HL-60 (cell line): Measurements from ENCODE around the gene SPON2.

Source experiments
- CTCF ChIP-seq: IDR thresholded peaks from one replicate; pipeline ENCODE4 v1.5.1; 2011; ENCODE audit warnings: low read length, control low read depth, inconsistent platforms; ENCODE audit not compliant: insufficient read depth
- GABPA ChIP-seq: IDR thresholded peaks from 2 replicates; pipeline ENCODE4 v1.6.1; 2012; ENCODE audit warnings: low read depth
- POLR2AphosphoS5 ChIP-seq: IDR thresholded peaks from 2 replicates; pipeline ENCODE4 v1.6.1; 2012; ENCODE audit warnings: low read depth
- SPI1 ChIP-seq: IDR thresholded peaks from 2 replicates; pipeline ENCODE4 v1.6.1; 2012; ENCODE audit warnings: low read depth, mild to moderate bottlenecking, borderline replicate concordance
- TF ChIP-seq, protein P1 (sequence below): IDR thresholded peaks from 2 replicates; pipeline ENCODE4 v1.6.1; 2012; ENCODE audit warnings: low read depth; ENCODE audit not compliant: insufficient replicate concordance

GRCh38 chr4:1155314-1155713 lies 17.1 kb downstream of the SPON2 start:
- TF ChIP-seq CTCF (no peak), GABPA (no peak), SPI1 (no peak), POLR2AphosphoS5 (no peak)
- TF ChIP-seq, protein P1, sequence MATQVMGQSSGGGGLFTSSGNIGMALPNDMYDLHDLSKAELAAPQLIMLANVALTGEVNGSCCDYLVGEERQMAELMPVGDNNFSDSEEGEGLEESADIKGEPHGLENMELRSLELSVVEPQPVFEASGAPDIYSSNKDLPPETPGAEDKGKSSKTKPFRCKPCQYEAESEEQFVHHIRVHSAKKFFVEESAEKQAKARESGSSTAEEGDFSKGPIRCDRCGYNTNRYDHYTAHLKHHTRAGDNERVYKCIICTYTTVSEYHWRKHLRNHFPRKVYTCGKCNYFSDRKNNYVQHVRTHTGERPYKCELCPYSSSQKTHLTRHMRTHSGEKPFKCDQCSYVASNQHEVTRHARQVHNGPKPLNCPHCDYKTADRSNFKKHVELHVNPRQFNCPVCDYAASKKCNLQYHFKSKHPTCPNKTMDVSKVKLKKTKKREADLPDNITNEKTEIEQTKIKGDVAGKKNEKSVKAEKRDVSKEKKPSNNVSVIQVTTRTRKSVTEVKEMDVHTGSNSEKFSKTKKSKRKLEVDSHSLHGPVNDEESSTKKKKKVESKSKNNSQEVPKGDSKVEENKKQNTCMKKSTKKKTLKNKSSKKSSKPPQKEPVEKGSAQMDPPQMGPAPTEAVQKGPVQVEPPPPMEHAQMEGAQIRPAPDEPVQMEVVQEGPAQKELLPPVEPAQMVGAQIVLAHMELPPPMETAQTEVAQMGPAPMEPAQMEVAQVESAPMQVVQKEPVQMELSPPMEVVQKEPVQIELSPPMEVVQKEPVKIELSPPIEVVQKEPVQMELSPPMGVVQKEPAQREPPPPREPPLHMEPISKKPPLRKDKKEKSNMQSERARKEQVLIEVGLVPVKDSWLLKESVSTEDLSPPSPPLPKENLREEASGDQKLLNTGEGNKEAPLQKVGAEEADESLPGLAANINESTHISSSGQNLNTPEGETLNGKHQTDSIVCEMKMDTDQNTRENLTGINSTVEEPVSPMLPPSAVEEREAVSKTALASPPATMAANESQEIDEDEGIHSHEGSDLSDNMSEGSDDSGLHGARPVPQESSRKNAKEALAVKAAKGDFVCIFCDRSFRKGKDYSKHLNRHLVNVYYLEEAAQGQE = no peak
